Measurements from ENCODE around the gene ZNF837.

GRCh38 chr19:58393725-58394033 is 12.8 kb upstream of the ZNF837 start:
- no peak for TF ChIP-seq ATF2 (CRISPR knock-in tag; IDR thresholded peaks at IDR 0.05; ENCODE audit: borderline replicate concordance, low read depth)
- no peak for TF ChIP-seq JUN (CRISPR knock-in tag; IDR thresholded peaks at IDR 0.05)
- no peak for TF ChIP-seq CTCF (IDR thresholded peaks at IDR 0.05)
- no peak for TF ChIP-seq CREM (CRISPR knock-in tag; IDR thresholded peaks at IDR 0.05)
- no peak for TF ChIP-seq USF2 (CRISPR knock-in tag; IDR thresholded peaks at IDR 0.05)
- TF ChIP-seq NFYB (CRISPR knock-in tag; conservative IDR thresholded peaks at IDR 0.05; ENCODE audit: low read depth), result no peak
- TF ChIP-seq SP1 (CRISPR knock-in tag; conservative IDR thresholded peaks at IDR 0.05), result no peak
- no peak for TF ChIP-seq ZBTB21 (CRISPR knock-in tag; IDR thresholded peaks at IDR 0.05; ENCODE audit: borderline replicate concordance)
- no peak for TF ChIP-seq ZNF232 (CRISPR knock-in tag; IDR thresholded peaks at IDR 0.05)
- no peak for TF ChIP-seq MAX (CRISPR knock-in tag; IDR thresholded peaks at IDR 0.05)
- no peak for TF ChIP-seq E2F5 (CRISPR knock-in tag; IDR thresholded peaks at IDR 0.05)
- no peak for TF ChIP-seq ATF1 (CRISPR knock-in tag; IDR thresholded peaks at IDR 0.05)
- TF ChIP-seq FOXK1 (CRISPR knock-in tag; IDR thresholded peaks at IDR 0.05), result no peak
